Calu3 (cell line): ENCODE measurements around the gene RANBP3. TPM values are rescaled to one million over a fixed set of nuclear protein-coding genes. Genes with fewer than 3 reads are reported as not detected.

Experiments
- BruUV-seq: library from RNA; stranded (reverse); fragments of 400-500 nt; replicated peaks from 2 replicates; lab custom pipeline; 2021; lab: Mats Ljungman, UMichigan
- CTCF ChIA-PET: fragments of 300-600 bp; sonication (Branson Sonifier 250); formaldehyde crosslinking; loops from one replicate; lab custom pipeline; 2022; ENCODE audit warnings: antibody characterized with exemption; lab: Charles Lee
- DNase-seq: peaks from one replicate; pipeline ENCODE4 v3.0.0; 2022
- H3K27ac Mint-ChIP-seq: one replicate; pipeline ENCODE4 v1.8.0; 2022; ENCODE audit warnings: mixed read lengths; ENCODE audit not compliant: unreplicated experiment
- H3K27me3 Mint-ChIP-seq: one replicate; pipeline ENCODE4 v1.8.0; 2022; ENCODE audit warnings: mixed read lengths; ENCODE audit not compliant: unreplicated experiment
- H3K36me3 Mint-ChIP-seq: one replicate; pipeline ENCODE4 v1.8.0; 2022; ENCODE audit warnings: mild to moderate bottlenecking, moderate library complexity, mixed read lengths; ENCODE audit not compliant: insufficient read depth, unreplicated experiment
- H3K4me1 Mint-ChIP-seq: one replicate; pipeline ENCODE4 v1.8.0; 2022; ENCODE audit warnings: mild to moderate bottlenecking, low read depth, mixed read lengths; ENCODE audit not compliant: unreplicated experiment
- H3K4me3 Mint-ChIP-seq: one replicate; pipeline ENCODE4 v1.8.0; 2022; ENCODE audit warnings: mild to moderate bottlenecking, low read depth, moderate library complexity, mixed read lengths; ENCODE audit not compliant: unreplicated experiment
- H3K9me3 Mint-ChIP-seq: one replicate; pipeline ENCODE4 v1.8.0; 2022; ENCODE audit warnings: low read depth, mixed read lengths; ENCODE audit not compliant: unreplicated experiment
- CTCF ChIP-seq: fragments of 200-600 bp; IDR thresholded peaks from one replicate; pipeline ENCODE4 v1.8.0; 2022; ENCODE audit warnings: antibody characterized with exemption; ENCODE audit not compliant: unreplicated experiment
- intact Hi-C: fragments of 100-400 bp; cut with micrococcal nuclease; formaldehyde crosslinking; loops from one replicate; pipeline ENCODE4 v1.10.0; 2022; ENCODE audit not compliant: unreplicated experiment
- total RNA-seq: library from RNA; stranded (reverse); gene quantifications from 2 replicates; pipeline ENCODE4 v1.2.3, GENCODE V29; 2022

Gene RANBP3
- total RNA-seq, 1 experiment from 2014 or later = 58.4 TPM

GRCh38 chr19:6023085-6023682 lies 45.2 kb upstream of the RANBP3 start:
- no TSS peak for BruUV-seq
- no peaks in the 10 kb centered on the region for H3K36me3 Mint-ChIP-seq
- H3K4me1 Mint-ChIP-seq = no peaks in the 10 kb centered on the region
- H3K27ac Mint-ChIP-seq = no peak overlapping the region
- intact Hi-C loops = no loop called here
- no peak for TF ChIP-seq CTCF
- no peak overlapping the region for H3K4me3 Mint-ChIP-seq
- H3K9me3 Mint-ChIP-seq = no peaks in the 10 kb centered on the region
- CTCF ChIA-PET = interaction anchor here (0.6 to 1.4 kb wide), 3 partner anchors 25 to 252 kb away, joined by 3 to 4 read pairs (median 4); no protein-coding TSS in a partner anchor
- no peaks in the 10 kb centered on the region for H3K27me3 Mint-ChIP-seq
- no peak for DNase-seq

DNA sequence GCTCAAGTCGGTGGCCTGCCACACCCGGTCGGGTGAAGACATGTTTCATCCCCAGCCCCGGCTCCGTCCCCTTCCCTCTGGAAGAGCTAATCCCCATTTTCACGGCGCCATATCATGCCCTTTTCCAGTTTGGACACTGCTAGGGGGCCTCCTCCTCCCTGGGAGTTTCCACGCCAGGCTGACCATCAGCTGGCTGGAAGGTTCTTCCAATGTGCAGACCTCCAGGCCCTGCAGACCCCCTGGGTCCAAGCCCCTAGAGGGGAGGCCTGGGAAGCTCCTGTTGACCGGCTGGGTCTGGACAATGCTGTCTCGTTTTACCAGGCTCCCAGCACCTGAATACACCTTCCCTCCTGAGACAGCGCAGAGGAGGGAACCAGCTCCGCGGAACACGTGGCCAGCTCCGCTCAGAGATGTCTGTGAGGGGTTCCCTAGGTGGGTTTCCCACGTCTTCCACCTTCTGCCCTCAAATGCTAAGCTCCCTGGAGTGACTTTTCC lies 44.7 kb upstream of the RANBP3 start:
- Mint-ChIP-seq H3K36me3 (no peaks in the 10 kb centered on the region), H3K4me3 (no peak overlapping the region), H3K27ac (no peak overlapping the region), H3K4me1 (no peaks in the 10 kb centered on the region), H3K27me3 (no peaks in the 10 kb centered on the region), H3K9me3 (no peaks in the 10 kb centered on the region)
- CTCF ChIA-PET = interaction anchor here (0.6 to 1.4 kb wide), 3 partner anchors 25 to 251 kb away, joined by 3 to 4 read pairs (median 4); no protein-coding TSS in a partner anchor
- intact Hi-C loops = no loop called here
- BruUV-seq = no TSS peak
- no peak for TF ChIP-seq CTCF
- no peak for DNase-seq

- CTCF ChIA-PET = interaction anchor here (1.4 kb wide), 1 partner anchor 26 kb away, joined by 4 read pairs; no protein-coding TSS in a partner anchor
- Mint-ChIP-seq H3K27me3 (no peaks in the 10 kb centered on the region), H3K4me1 (no peaks in the 10 kb centered on the region), H3K36me3 (no peaks in the 10 kb centered on the region), H3K4me3 (no peak overlapping the region), H3K9me3 (no peaks in the 10 kb centered on the region), H3K27ac (no peak overlapping the region)
- DNase-seq = peak; percentile 15
- peak; percentile 39 for TF ChIP-seq CTCF
- intact Hi-C loops = no loop called here
- BruUV-seq = no TSS peak
Measured at GRCh38 chr19:6021878-6022569, 44.1 kb upstream of the RANBP3 start.

DNA sequence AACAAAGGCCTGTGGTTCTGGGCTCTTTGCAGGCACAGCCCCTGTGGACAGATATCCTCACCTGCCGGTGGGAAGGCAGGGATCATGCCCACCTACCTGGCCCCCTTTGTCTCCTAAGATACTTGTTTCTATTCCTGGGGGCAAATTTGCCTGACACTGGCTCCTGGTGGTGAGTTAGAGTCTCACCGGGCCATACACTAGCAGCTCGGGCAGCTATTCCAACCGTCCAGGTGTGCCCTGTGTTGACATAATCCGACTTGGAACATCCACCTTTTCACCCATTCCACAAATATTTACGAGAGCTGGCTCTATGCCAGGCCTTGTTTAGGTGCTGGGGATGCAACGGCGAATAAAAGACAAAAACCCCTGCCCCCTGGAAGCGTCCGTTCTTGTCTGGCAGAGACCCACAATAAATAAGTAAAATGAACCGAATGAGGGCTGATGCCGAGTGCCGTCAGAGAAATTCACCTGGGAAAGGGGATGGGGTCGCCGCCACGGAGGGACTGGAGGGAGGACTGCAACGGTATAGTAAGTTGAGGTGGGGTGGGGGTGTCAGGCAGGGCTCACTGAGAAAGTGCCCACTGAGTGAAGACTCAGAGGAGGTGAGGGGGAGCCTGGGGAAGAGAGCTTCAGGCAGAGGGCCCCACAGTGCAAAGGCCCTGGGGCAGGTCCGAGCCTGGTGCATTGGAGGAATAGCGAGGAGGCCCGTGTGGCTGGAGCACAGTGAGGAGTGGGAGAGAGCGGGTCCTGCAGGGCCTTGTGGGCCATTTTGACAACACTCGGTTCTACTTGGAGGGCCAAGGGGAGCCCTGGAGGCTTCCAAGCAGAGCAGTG lies 43.2 kb upstream of the RANBP3 start:
- intact Hi-C loops = no loop called here
- Mint-ChIP-seq H3K27ac (no peak overlapping the region), H3K36me3 (no peaks in the 10 kb centered on the region), H3K4me3 (no peak overlapping the region), H3K9me3 (no peaks in the 10 kb centered on the region), H3K4me1 (no peaks in the 10 kb centered on the region), H3K27me3 (no peaks in the 10 kb centered on the region)
- CTCF ChIA-PET = no interaction called here
- no peak for DNase-seq
- no peak for TF ChIP-seq CTCF
- BruUV-seq = no TSS peak
